GM19395 (cell line): ENCODE results near the gene ZMYM2.

Experiments
- ATAC-seq: cut with Tn5 transposase; IDR thresholded peaks from one replicate; pipeline ENCODE4 v1.9.1; 2021; ENCODE audit warnings: mild to moderate bottlenecking, moderate library complexity; ENCODE audit not compliant: unreplicated experiment

The ZMYM2 gene

GRCh38 chr13:20130652-20131051 is 172.1 kb downstream of the ZMYM2 start:
- ATAC-seq = no peak

- no peak for ATAC-seq
These were observed 172.7 kb downstream of the ZMYM2 start for GRCh38 chr13:20131057-20131832.

GRCh38 chr13:20132052-20132634 is 173.6 kb downstream of the ZMYM2 start:
- ATAC-seq = no peak

- no peak for ATAC-seq
These were observed 176.2 kb downstream of the ZMYM2 start for GRCh38 chr13:20134732-20135131.

GRCh38 chr13:20136781-20137703 is 178.5 kb downstream of the ZMYM2 start:
- ATAC-seq = peak; percentile 60

- no peak for ATAC-seq
These were observed 179.3 kb downstream of the ZMYM2 start for GRCh38 chr13:20137875-20138274.

- ATAC-seq = no peak
These were observed 182.0 kb downstream of the ZMYM2 start for GRCh38 chr13:20140487-20140886.
